ENCODE measurements around the gene MARK4.
"Not testable (repeated sequence)": the region's sequence is repeated elsewhere in the genome, so short reads cannot be mapped to it uniquely, and the experiment has no call there.

MARK4 gene

DNA sequence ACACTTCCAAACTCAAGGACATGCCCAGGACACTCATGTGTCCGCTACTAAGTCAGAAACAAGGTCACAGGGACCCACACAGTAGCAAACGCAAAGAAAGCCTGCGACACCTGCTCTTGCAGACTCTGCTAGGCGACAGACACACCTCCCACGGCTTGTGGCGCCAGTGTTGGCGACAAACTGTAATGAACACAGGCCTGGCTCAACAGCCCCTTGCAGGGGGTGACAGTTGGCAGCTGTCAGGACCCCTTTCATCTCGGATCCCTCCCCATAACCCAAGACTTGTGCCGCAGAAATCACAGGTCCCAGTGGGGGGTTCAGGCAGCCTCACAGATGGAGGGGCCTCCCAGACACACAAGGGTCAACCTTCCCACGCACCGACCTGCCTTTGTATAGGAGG is 71.2 kb downstream of the MARK4 start:
- Histone ChIP-seq H3K4me3 (ENCODE audit: extremely low read depth, insufficient read depth, low read length, poor library complexity, severe bottlenecking) (no peak overlapping the region), H3K9me3 (ENCODE audit: control insufficient read depth, low read length) (no peaks in the 10 kb centered on the region), H3K27ac (ENCODE audit: low read depth, low read length, severe bottlenecking) (no peak overlapping the region), H3K36me3 (ENCODE audit: control insufficient read depth, insufficient read depth, low read length) (no peaks in the 10 kb centered on the region), H3K4me1 (ENCODE audit: control insufficient read depth, insufficient read depth, low read length, poor library complexity, severe bottlenecking) (peaks cover 10% of the 10 kb centered on the region)
- WGBS, 2 experiments (ENCODE audit: insufficient coverage in 2 of 2), result 55 to 58% methylated on average over 8 to 9 of the region's 11 CpGs

DNA sequence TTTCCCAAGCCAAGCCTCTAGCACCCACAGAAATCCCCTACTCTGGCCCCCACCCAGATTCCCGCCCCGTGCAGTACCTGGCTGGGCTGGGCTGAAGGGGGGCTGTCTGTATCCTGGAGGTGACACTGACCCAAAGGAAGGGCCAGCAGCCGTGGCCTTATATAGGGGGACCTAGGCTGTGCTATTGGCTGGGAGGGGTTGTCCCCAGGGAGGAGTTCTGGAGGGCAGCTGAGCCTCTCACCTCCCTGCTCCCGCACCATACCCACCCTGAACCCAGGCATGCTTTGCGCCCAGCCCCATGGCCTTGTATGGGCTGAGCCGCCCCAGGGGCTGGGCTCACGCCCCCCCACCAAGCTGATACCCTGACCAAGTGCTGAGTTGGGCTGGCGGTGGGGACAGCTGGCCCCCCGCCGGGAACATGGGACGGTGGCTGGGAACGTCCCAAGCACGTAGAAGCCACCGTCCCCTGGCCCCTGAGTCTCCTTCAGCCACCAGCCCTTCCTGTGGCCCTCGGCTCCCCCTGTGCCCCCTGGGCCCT is 71.7 kb downstream of the MARK4 start, which contains the start of gene CKM:
Gene CKM (minus strand): TSS at position 132 of the 538 bp plus-strand sequence. CDS start 3,162 bp downstream, outside the sequence.
- Histone ChIP-seq H3K4me3 (ENCODE audit: extremely low read depth, insufficient read depth, low read length, poor library complexity, severe bottlenecking) (peak within 1 kb of the TSS; percentile 24), H3K36me3 (ENCODE audit: control insufficient read depth, insufficient read depth, low read length) (no peaks in the 10 kb centered on the region), H3K27ac (ENCODE audit: low read depth, low read length, severe bottlenecking) (no peak within 1 kb of the TSS), H3K4me1 (ENCODE audit: control insufficient read depth, insufficient read depth, low read length, poor library complexity, severe bottlenecking) (peaks cover 10% of the 10 kb centered on the region), H3K9me3 (ENCODE audit: control insufficient read depth, low read length) (no peaks in the 10 kb centered on the region)
- WGBS, 2 experiments (ENCODE audit: insufficient coverage in 2 of 2), result 65 to 67% methylated on average over 7 to 12 of the region's 15 CpGs

DNA sequence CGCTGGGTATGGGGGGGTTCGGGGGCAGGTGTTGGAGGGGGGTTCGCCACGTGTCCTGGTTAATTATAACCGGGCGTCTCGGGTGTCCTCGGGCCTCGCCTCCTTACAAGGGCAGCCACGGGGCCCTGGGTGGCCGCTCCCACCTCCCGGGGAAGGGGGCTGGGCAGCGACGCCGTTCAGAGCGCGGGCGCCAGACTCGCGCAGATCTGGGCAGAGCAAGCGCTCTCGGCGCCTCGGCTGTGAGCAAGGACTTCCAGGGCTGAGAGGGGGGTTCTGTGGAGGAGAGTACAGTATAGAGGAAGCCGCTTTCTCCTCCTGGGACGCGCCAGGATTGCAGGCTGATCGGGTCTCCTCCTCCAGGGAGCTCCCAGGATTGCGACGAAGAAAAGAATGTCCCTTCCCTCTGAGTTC is 72.6 kb downstream of the MARK4 start:
- H3K4me3 ChIP-seq (ENCODE audit: extremely low read depth, insufficient read depth, low read length, poor library complexity, severe bottlenecking), result peak overlapping the region; percentile 24
- WGBS, 2 experiments (ENCODE audit: insufficient coverage in 2 of 2), result 8 to 10% methylated on average over 2 to 21 of the region's 30 CpGs
- H3K27ac ChIP-seq (ENCODE audit: low read depth, low read length, severe bottlenecking), result no peak overlapping the region
- no peaks in the 10 kb centered on the region for H3K9me3 ChIP-seq (ENCODE audit: control insufficient read depth, low read length)
- peaks cover 10% of the 10 kb centered on the region for H3K4me1 ChIP-seq (ENCODE audit: control insufficient read depth, insufficient read depth, low read length, poor library complexity, severe bottlenecking)
- no peaks in the 10 kb centered on the region for H3K36me3 ChIP-seq (ENCODE audit: control insufficient read depth, insufficient read depth, low read length)

DNA sequence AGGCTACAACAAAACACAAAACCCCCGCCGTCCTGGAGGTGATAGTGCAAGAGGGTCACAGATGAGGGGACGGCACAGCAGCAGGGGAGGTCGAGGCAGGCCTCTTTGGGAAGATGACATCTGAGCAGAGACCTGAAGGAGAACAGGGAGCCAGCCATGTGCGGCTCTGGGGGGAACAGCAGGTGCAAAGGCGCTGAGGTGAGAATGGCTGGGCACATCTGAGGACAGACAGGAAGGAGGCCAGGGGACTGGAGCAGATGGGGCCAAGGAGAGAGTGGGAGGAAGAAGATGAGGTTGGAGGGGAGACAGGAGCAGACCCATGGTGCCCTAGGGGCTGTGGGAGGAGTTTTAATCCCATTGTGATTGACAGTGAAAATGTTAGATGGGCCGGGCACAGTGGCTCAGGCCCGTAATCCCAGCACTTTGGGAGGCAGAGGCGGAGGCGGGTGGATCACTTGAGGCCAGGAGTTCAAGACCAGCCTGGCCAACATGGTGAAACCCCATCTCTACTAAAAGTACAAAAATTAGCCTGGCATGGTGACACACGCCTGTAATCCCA is 73.4 kb downstream of the MARK4 start:
- WGBS, 2 experiments (ENCODE audit: insufficient coverage in 2 of 2), result 78 to 80% methylated on average over 7 to 11 of the region's 11 CpGs
- H3K4me1 ChIP-seq (ENCODE audit: control insufficient read depth, insufficient read depth, low read length, poor library complexity, severe bottlenecking), result peaks cover 10% of the 10 kb centered on the region

DNA sequence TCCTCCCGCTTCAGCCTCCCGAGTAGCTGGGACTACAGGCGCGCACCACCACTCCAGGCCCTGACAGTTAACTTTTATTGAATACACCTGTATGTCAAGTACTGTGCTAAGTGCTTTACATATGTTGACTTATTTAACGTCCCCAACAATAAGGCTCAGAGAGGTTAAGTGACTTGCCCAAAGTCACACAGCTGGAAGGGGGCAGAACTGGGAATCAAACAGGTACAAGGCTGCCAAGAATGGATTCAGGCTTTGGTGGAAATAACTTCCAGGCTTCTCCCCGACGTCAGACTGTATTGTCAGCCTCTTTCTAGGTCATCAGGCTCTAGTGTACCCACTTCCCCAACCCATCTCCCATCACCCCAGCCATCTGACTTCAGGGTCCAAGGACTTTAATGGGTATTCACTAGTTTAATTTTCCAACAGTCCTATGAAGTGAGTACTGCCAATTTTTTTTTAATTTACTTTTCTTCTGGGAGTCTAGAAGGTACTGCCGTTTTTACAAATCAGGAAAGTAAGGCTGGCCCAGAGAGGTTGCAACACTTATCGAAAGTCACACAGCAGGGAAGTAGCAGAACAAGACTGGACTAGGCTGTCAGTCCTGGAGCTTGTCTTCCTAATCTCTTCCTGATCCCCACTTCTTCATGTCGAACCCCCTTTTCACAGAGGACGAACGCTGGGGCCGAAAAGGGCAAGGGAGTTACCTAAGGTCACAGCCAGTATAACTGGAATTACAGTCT is 76.5 kb downstream of the MARK4 start:
- WGBS, 2 experiments (ENCODE audit: insufficient coverage in 2 of 2), result 71 to 82% methylated on average over 8 to 9 of the region's 13 CpGs
- Histone ChIP-seq H3K4me3 (ENCODE audit: extremely low read depth, insufficient read depth, low read length, poor library complexity, severe bottlenecking) (no peak overlapping the region), H3K27ac (ENCODE audit: low read depth, low read length, severe bottlenecking) (no peak overlapping the region), H3K4me1 (ENCODE audit: control insufficient read depth, insufficient read depth, low read length, poor library complexity, severe bottlenecking) (peaks cover 10% of the 10 kb centered on the region), H3K9me3 (ENCODE audit: control insufficient read depth, low read length) (no peaks in the 10 kb centered on the region), H3K36me3 (ENCODE audit: control insufficient read depth, insufficient read depth, low read length) (no peaks in the 10 kb centered on the region)

More for the DNA sequence above, 73.4 kb downstream of the MARK4 start:
- Histone ChIP-seq H3K36me3 (ENCODE audit: control insufficient read depth, insufficient read depth, low read length) (no peaks in the 10 kb centered on the region), H3K9me3 (ENCODE audit: control insufficient read depth, low read length) (no peaks in the 10 kb centered on the region), H3K27ac (ENCODE audit: low read depth, low read length, severe bottlenecking) (no peak overlapping the region), H3K4me3 (ENCODE audit: extremely low read depth, insufficient read depth, low read length, poor library complexity, severe bottlenecking) (no peak overlapping the region)

DNA sequence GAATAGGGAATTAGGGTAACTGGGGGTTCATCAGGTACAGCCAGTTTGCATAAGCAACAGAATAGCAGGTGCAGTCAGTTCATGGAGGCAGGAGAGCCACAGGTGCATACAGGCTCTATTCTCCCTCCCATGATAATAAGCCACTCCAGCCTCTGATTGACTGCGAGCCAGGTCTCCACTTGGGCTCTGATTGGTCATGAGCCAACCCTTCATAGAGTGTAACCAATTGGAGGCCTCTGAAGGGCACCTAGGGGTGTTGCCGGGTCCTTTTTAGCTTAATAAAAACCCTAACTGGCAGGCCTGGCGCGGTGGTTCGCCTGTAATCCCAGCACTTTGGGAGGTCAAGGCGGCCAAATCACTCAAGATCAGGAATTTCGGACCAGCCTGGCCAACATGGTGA is 80.3 kb downstream of the MARK4 start:
- no peak overlapping the region for H3K27ac ChIP-seq (ENCODE audit: low read depth, low read length, severe bottlenecking)
- WGBS, 2 experiments (ENCODE audit: insufficient coverage in 2 of 2), result 85 to 93% methylated on average over 7 of the region's 7 CpGs
- no peaks in the 10 kb centered on the region for H3K9me3 ChIP-seq (ENCODE audit: control insufficient read depth, low read length)
- no peaks in the 10 kb centered on the region for H3K4me1 ChIP-seq (ENCODE audit: control insufficient read depth, insufficient read depth, low read length, poor library complexity, severe bottlenecking)
- no peak overlapping the region for H3K4me3 ChIP-seq (ENCODE audit: extremely low read depth, insufficient read depth, low read length, poor library complexity, severe bottlenecking)
- no peaks in the 10 kb centered on the region for H3K36me3 ChIP-seq (ENCODE audit: control insufficient read depth, insufficient read depth, low read length)

DNA sequence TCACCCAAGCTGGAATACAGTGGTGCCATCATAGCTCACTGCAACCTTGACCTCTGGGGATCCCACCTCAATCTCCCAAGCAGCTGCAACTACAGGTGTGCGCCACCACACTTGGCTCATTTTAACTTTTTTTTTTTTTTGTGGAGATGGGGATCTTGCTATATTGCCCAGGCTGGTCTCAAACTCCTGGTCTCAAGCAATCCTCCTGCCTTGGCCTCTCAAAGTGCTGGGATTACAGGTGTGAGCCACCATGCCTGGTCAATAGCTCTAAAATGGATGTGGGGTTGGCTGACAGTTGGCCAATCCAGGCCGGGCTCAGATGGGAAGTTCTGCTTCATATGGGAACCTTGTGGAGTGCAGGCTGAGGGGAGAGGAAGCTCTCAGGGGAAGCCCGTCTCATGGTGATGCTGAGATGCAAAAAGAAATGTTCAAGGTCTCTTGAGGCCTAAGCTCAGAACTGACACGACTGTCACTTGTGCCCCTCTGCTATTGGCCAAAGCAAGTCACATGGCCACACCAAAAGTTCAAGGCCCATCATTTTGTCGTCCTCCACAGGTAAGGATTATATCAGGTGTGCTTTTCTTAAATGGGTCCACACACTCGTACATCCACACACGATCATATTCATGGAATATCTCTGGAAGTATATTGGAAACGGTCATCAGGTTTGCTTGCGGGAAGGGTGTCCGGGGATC is 82.7 kb downstream of the MARK4 start:
- H3K36me3 ChIP-seq (ENCODE audit: control insufficient read depth, insufficient read depth, low read length), result no peaks in the 10 kb centered on the region
- H3K4me3 ChIP-seq (ENCODE audit: extremely low read depth, insufficient read depth, low read length, poor library complexity, severe bottlenecking), result no peak overlapping the region
- WGBS, 2 experiments (ENCODE audit: insufficient coverage in 2 of 2), result 84 to 90% methylated on average over 3 to 6 of the region's 10 CpGs
- no peak overlapping the region for H3K27ac ChIP-seq (ENCODE audit: low read depth, low read length, severe bottlenecking)
- no peaks in the 10 kb centered on the region for H3K9me3 ChIP-seq (ENCODE audit: control insufficient read depth, low read length)
- no peaks in the 10 kb centered on the region for H3K4me1 ChIP-seq (ENCODE audit: control insufficient read depth, insufficient read depth, low read length, poor library complexity, severe bottlenecking)

DNA sequence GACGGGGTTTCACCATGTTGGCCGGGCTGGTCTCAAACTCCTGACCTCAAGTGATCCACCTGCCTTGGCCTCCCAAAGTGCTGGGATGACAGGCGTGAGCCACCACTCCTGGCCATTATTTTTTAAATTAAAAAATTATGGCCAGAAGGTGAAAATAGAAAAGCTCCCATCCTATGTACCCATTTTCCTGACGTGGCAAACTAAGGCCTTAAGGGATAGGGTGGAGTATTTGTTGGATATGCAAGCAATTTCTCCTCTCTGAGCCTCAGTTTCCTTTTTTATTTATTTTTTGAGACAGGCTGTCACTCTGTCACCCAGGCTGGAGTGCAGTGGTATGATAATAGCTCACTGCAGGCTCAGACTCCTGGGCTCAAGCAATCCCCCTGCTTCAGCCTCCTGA is 83.8 kb downstream of the MARK4 start:
- H3K36me3 ChIP-seq (ENCODE audit: control insufficient read depth, insufficient read depth, low read length); H3K9me3 ChIP-seq (ENCODE audit: control insufficient read depth, low read length); H3K4me1 ChIP-seq (ENCODE audit: control insufficient read depth, insufficient read depth, low read length, poor library complexity, severe bottlenecking); H3K27ac ChIP-seq (ENCODE audit: low read depth, low read length, severe bottlenecking); H3K4me3 ChIP-seq (ENCODE audit: extremely low read depth, insufficient read depth, low read length, poor library complexity, severe bottlenecking): not testable (repeated sequence)
- WGBS, 2 experiments (ENCODE audit: insufficient coverage in 2 of 2), result 100% methylated on average over 2 of the region's 4 CpGs

DNA sequence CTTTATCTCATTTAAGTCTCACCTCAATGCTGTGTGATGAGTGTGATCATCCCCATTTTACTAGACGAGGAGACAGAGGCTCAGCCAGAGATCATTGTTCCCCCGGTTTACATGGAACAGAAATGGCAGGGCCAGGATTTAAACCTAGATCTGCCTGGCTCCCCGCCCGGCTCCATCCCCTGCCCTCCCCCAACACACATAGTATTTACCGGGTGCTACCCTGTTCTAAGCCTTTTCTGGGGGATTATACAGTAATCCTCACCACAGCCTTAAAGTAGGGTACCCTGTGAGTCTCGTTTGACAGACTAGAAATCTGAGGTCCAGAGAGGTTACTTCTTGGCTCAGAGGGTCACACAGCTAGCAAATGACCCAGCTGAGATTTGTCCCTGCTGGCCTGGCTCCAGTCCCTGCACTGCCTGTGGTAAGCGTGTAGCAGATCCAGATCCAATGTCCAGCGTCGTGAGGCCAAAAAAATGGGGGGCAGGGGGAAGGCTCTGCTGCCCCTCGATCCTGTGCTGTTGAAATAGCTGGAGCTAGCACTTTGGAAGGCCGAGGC is 85.7 kb downstream of the MARK4 start:
- no peak overlapping the region for H3K27ac ChIP-seq (ENCODE audit: low read depth, low read length, severe bottlenecking)
- no peaks in the 10 kb centered on the region for H3K9me3 ChIP-seq (ENCODE audit: control insufficient read depth, low read length)
- 82 to 87% methylated on average over 9 to 11 of the region's 11 CpGs for WGBS, 2 experiments (ENCODE audit: insufficient coverage in 2 of 2)
- no peak overlapping the region for H3K4me3 ChIP-seq (ENCODE audit: extremely low read depth, insufficient read depth, low read length, poor library complexity, severe bottlenecking)
- H3K4me1 ChIP-seq (ENCODE audit: control insufficient read depth, insufficient read depth, low read length, poor library complexity, severe bottlenecking), result no peaks in the 10 kb centered on the region
- no peaks in the 10 kb centered on the region for H3K36me3 ChIP-seq (ENCODE audit: control insufficient read depth, insufficient read depth, low read length)

DNA sequence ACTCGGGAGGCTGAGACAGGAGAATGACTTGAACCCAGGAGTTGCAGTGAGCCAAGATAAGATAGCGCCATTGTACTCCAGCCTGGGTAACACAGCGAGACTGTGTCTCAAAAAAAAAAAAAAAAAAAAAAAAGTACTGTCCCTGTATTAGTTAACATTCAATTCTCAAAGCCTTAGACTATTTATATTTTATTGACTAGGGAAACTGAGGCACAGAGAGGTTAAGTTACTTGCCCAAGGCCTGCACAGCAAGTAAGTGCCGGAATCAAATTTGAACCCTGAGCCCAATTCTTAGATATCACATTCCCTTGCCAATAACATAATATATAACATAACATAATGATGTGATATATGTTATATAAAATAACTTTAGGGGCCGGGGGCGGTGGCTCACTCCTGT is 88.6 kb downstream of the MARK4 start:
- Histone ChIP-seq H3K36me3 (ENCODE audit: control insufficient read depth, insufficient read depth, low read length) (no peaks in the 10 kb centered on the region), H3K4me1 (ENCODE audit: control insufficient read depth, insufficient read depth, low read length, poor library complexity, severe bottlenecking) (no peaks in the 10 kb centered on the region), H3K27ac (ENCODE audit: low read depth, low read length, severe bottlenecking) (no peak overlapping the region), H3K4me3 (ENCODE audit: extremely low read depth, insufficient read depth, low read length, poor library complexity, severe bottlenecking) (no peak overlapping the region), H3K9me3 (ENCODE audit: control insufficient read depth, low read length) (no peaks in the 10 kb centered on the region)
- 92 to 100% methylated on average over 2 to 3 of the region's 6 CpGs for WGBS, 2 experiments (ENCODE audit: insufficient coverage in 2 of 2)
